GM21737 (cell line): ENCODE results near the gene ADAM15.

Source experiments
- ATAC-seq: cut with Tn5 transposase; IDR thresholded peaks from one replicate; pipeline ENCODE4 v1.9.1; 2021; ENCODE audit warnings: mild to moderate bottlenecking, moderate library complexity; ENCODE audit not compliant: unreplicated experiment

ADAM15 gene

DNA sequence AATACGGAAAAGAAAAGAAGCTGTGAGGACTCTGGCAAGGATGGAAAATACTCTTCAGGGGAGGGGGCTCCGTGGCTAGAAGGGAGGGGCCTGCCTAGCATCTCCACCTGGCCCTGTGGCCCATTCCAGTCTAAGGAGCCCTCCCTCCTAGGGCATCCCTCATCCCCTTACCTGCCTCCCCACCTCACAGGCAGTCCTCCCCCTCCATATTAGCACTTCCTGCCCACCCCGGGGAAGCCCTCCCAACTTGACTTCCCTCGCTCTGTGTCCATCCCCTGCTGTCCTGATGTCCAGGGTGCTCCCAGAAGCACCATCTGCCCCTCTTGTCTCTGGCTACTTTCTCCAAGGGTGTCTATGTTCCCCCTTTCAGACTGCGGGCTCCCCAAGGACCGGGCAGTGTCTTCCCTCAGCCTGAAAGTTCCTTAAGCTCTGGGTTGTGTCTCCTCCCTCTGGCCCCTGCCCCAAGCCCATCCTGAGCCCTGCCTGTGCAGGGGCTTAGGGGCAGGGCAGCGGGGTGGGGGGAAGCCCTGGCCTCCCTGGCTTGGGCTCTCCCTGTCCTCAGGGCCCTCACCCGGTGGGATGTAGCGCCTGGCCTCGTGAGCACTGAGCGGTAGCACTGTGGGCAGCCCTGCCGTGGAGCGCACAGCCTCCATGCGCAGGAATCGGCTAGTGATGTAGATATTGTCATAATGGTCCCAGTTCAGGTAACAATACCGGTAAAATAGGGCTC lies 21.4 kb upstream of the ADAM15 start:
- ATAC-seq, result no peak

GRCh38 chr1:155030243-155030795 lies 20.8 kb upstream of the ADAM15 start:
- no peak for ATAC-seq

GRCh38 chr1:155030899-155031298 lies 20.2 kb upstream of the ADAM15 start:
- ATAC-seq, result no peak

GRCh38 chr1:155032886-155033285 lies 18.2 kb upstream of the ADAM15 start:
- ATAC-seq, result no peak

DNA sequence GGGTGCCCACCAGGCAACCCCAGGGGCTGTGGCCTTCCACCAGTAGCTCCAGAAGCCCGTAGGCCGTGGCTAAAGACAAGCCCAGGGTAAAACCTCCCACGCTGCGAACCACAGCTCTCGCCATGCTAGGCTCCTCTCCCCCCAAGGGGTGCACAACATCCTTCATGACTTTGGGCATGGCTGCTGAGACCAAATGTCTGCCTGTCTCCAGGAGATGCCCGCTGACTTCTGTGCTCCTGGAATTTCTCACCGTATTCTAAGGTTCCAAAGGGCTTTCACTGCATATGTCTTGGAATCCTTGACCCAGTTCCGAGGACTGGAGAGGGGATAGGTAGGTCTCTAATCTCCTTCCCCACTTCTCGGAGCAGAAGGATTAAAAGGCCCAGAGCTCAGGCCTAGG lies 17.6 kb upstream of the ADAM15 start, which contains the start of the genes DCST1 and DCST2:
Gene DCST1, plus strand, starts transcription at position 301 of the 400 bp plus-strand sequence. CDS start 213 bp downstream, outside the sequence.
Gene DCST2, minus strand, starts transcription at position 258 of the 400 bp plus-strand sequence. Its CDS starts 80 bp downstream, at position 178.
- no peak for ATAC-seq

DNA sequence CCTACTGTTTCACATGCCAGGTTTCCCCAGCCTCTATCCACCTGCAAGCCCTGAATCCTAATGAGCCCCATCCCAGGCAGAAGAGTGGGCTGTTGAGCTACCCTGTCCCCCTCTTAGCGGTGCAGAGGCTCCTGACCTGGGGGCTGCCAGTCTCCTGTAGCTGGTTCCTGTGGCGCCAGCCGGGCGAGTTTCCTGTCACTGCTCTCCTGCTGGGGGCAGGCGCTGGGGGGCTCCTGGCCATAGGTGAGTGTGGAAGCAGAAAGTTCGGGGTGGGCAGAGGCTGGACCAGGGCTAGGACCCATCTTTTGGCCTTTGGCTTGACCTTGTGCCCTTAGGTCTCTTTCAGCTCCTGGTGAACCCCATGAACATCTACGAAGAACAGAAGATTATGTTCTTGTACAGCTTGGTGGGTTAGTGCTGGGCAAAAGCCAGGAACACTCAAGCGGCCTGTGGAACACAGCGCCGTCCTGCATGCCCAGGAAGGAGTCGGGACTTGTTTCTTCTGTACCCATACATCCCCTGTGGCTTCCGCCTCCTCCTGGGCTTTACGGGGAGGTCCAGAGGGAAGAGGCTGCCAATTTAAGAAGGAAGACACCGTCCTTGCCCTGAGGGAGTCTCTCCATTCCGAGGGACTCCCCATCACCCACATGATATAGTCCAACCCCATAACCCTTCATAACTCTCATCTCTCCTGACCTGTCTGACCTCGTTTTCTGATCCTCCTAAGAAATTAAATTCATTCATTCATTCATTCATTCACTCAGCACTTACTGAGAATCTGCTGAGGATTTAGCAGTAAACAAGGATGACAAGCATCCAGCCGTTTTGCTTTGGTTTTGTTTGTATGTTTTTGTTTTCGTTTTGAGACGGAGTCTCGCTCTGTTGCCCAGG lies 16.6 kb upstream of the ADAM15 start:
- ATAC-seq, result no peak

- no peak for ATAC-seq
These were observed 15.2 kb upstream of the ADAM15 start for GRCh38 chr1:155035936-155036335.

DNA sequence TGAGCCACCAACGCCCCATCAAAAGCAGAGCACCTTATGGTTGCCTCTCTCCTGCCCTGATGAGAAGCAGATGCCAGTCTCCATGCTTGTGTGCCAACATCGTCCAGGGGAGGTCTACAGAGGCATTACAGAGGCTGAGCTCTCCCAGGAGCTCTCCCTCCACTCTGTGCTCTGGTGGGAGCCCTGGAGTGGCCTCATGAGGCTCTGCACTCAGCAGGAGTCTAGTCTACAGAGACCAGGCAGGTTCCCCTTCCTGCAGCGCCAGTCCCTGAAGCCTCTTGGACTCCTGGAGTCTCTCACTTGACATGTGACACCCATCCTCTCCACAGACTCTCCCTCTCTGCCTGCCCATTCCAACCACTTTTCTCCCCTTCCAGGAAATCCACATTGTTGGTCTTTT lies 14.1 kb upstream of the ADAM15 start:
- ATAC-seq, result no peak

GRCh38 chr1:155037851-155038441 lies 13.2 kb upstream of the ADAM15 start:
- no peak for ATAC-seq

DNA sequence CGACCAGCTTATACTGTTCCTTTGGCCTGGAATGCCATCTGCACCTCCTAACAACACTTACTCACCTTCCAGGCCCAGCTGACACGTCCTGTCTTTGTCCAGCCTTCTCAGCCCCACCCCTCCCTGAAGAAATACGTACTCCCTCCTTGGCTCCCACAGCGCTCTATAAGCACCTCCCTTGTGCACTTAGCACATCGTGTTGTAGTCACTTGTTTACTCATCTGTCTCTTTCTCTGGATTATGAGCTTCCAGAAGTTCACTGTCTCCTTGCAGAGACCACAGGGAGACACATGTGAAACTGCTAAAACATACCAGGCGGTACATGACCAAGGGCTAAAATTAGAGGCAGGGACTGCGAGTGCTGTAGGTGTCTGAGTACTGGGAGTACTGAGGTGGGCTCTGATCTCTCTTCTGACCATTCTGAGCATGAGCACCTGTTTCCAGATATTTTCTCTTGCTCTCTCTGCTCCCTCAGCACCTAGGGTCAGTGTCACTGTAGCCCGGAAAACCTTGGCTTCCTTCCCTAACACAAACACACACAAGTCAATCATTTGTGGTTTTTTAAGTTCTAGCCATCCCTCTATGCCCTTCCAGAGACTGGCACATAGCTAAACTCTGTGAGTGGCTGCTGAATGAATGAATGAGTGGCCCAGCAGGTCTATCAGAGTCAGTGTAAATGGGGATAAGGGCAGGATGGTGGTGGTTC lies 12.4 kb upstream of the ADAM15 start:
- no peak for ATAC-seq

- ATAC-seq, result no peak
These were observed 11.8 kb upstream of the ADAM15 start for GRCh38 chr1:155039308-155039669.

DNA sequence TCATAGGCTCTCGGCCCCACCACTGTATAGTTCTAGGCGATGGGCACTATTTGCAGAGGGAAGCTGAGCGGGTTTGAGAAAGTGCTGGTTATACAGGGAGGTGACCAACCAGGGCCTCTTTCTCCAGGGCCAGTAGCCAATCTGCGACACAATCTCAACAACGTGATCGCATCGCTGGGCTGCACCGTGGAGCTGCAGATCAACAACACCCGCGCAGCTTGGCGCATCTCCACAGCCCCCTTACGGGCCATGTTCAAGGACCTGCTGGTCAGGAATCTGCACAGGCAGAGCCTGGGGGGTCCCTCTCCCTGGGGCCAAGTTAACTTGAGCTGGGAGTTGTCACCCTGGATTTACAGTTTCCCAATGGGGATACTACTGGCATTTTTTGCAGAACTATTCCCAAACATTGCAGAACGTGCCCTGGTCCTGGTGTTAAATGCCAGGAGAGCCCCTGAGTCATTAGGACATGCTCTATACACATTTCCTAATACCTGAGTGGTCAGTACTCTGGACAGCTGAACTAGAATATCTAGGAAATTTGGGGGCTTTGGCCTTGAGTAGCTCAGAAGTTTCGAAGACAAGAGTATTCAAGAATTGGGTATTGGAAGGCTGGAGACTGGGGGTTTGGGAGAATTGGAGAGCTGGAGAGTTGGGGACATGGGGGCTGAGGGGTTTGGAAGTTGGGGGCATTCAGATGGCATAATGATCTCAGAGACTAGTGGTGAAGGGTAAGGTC lies 10.6 kb upstream of the ADAM15 start:
- no peak for ATAC-seq

DNA sequence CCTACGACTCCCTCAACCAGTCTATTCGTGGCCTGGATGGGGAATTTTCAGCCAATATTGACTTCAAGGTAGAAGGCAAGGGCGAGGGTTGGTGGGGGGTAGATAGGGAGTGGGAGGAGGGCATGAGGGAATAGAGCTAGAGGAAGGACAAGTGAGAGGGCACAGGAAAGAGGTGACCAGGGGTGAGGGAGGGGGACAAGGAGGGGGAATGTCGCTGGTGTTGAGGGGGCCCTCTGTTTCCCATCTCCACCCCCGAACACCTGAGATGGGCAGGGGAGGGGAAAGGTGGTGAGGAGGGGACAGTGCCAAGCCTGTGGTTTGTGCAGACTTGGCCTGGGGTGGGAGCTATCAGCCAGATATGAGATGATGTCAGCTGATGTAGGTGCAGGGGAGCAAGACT lies 8.3 kb upstream of the ADAM15 start:
- ATAC-seq, result no peak

GRCh38 chr1:155043301-155043702 lies 7.8 kb upstream of the ADAM15 start:
- ATAC-seq, result no peak

DNA sequence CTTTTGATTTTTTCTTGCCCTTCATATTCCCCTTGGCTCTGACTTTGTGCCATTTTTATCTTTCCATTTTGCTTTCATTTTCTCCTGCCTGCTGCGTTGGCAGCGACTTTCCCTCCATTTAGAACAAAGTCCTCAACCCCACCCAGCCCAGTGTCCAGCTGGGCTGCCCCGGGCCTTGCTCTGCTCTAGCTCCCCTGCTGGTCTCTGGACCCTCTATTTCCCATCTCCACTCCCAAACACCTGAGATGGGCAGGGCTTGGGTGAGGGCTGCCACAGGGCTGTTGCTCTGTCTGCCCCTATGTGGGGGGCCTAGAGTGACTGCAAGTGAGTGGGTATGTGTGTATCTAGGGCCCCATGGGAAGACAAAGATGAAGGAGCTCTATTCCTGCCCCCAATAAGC lies 7.3 kb upstream of the ADAM15 start:
- ATAC-seq, result no peak

DNA sequence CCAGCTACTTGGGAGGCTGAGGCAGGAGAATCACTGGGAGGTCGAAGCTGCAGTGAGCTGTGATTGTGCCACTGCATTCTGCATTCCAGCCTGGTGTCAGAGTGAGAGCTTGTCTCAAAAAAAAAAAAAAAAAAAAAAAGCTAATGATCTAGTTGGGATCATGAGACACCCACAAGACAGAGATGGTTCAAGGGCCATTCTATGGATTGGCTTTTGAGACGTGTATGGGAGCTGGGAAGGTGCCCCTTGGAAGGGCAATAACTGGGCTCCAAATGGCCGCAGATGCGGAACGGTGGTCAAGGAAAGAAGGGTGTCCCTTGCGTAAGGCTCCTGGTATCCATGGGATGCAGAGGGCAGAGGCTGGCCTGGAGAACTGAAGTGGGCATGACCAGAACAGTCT lies 6.8 kb upstream of the ADAM15 start:
- ATAC-seq, result no peak

- ATAC-seq, result no peak
These were observed 6.1 kb upstream of the ADAM15 start for GRCh38 chr1:155044812-155045657.

- ATAC-seq, result no peak
These were observed 2.4 kb upstream of the ADAM15 start for GRCh38 chr1:155048449-155049334.
